DND-41 (cell line): ENCODE measurements around the gene FAM20C.

Experiments used
- CTCF ChIP-seq: IDR thresholded peaks from 2 replicates; pipeline ENCODE4 v1.5.1; 2012; ENCODE audit warnings: borderline replicate concordance, low read length, moderate library complexity, mild to moderate bottlenecking; ENCODE audit not compliant: poor library complexity, severe bottlenecking; ENCODE audit errors: extremely low read depth
- EZH2 ChIP-seq: IDR thresholded peaks from 3 replicates; pipeline ENCODE4 v1.6.1; 2012; ENCODE audit warnings: borderline replicate concordance, low read depth, mild to moderate bottlenecking, moderate library complexity, low read length, inconsistent platforms; ENCODE audit not compliant: severe bottlenecking

GRCh38 chr7:292226-292625 lies 99.9 kb downstream of the FAM20C start:
- TF ChIP-seq CTCF (no peak), EZH2 (no peak)
